ENCODE measurements around the gene RITA1. TPM values are rescaled to one million over a fixed set of nuclear protein-coding genes. Genes with fewer than 3 reads are reported as not detected.

RITA1 gene
- total RNA-seq, 2 donors from 2014 or later: 12.2 to 26.9 TPM

GRCh38 chr12:113224955-113225354 lies 39.4 kb downstream of the RITA1 start:
- Histone ChIP-seq H3K36me3 (peaks cover 4% of the 10 kb centered on the region), H3K9me3 (no peaks in the 10 kb centered on the region), H3K4me1 (ENCODE audit: control insufficient read depth in 1 of 2, low read depth in 2 of 2) (peaks cover 43 to 70% of the 10 kb centered on the region in 2 donors), H3K27me3 (replicated peaks; ENCODE audit: insufficient read depth) (no peaks in the 10 kb centered on the region), H3K27ac (no peak overlapping the region), H3K4me3 (no peak overlapping the region)
- no peak for TF ChIP-seq CTCF (IDR thresholded peaks at IDR 0.05)
- DNase-seq (ENCODE audit: low spot score) (no peak), ATAC-seq (ENCODE audit: insufficient number of reproducible peaks, low FRiP score, low read depth) (no peak)

GRCh38 chr12:113226696-113227568 lies 41.4 kb downstream of the RITA1 start:
- Histone ChIP-seq H3K27me3 (replicated peaks; ENCODE audit: insufficient read depth) (no peaks in the 10 kb centered on the region), H3K4me3 (peak overlapping the region; percentile 8), H3K9me3 (no peaks in the 10 kb centered on the region), H3K27ac (peak overlapping the region; percentile 85 to 89), H3K36me3 (peaks cover 17% of the 10 kb centered on the region), H3K4me1 (ENCODE audit: control insufficient read depth in 1 of 2, low read depth in 2 of 2) (peaks cover 54 to 78% of the 10 kb centered on the region in 2 donors)
- no peak for TF ChIP-seq CTCF (IDR thresholded peaks at IDR 0.05)
- DNase-seq (ENCODE audit: low spot score) (no peak), ATAC-seq (ENCODE audit: insufficient number of reproducible peaks, low FRiP score, low read depth) (no peak)

- Histone ChIP-seq H3K27me3 (replicated peaks; ENCODE audit: insufficient read depth) (no peaks in the 10 kb centered on the region), H3K27ac (peak overlapping the region; percentile 85 to 89), H3K9me3 (no peaks in the 10 kb centered on the region), H3K36me3 (peaks cover 17% of the 10 kb centered on the region), H3K4me3 (peak overlapping the region; percentile 8), H3K4me1 (ENCODE audit: control insufficient read depth in 1 of 2, low read depth in 2 of 2) (peaks cover 63 to 78% of the 10 kb centered on the region in 2 donors)
- DNase-seq (ENCODE audit: low spot score) (no peak), ATAC-seq (ENCODE audit: insufficient number of reproducible peaks, low FRiP score, low read depth) (no peak)
- no peak for TF ChIP-seq CTCF (IDR thresholded peaks at IDR 0.05)
These were observed 42.3 kb downstream of the RITA1 start for GRCh38 chr12:113227686-113228391.

GRCh38 chr12:113228394-113229028 lies 43.0 kb downstream of the RITA1 start:
- Histone ChIP-seq H3K27me3 (replicated peaks; ENCODE audit: insufficient read depth) (no peaks in the 10 kb centered on the region), H3K36me3 (peaks cover 17% of the 10 kb centered on the region), H3K9me3 (no peaks in the 10 kb centered on the region), H3K4me3 (no peak overlapping the region), H3K27ac (peak overlapping the region; percentile 85 to 89), H3K4me1 (ENCODE audit: control insufficient read depth in 1 of 2, low read depth in 2 of 2) (peaks cover 65 to 78% of the 10 kb centered on the region in 2 donors)
- no peak for TF ChIP-seq CTCF (IDR thresholded peaks at IDR 0.05)
- DNase-seq (ENCODE audit: low spot score) (no peak), ATAC-seq (ENCODE audit: insufficient number of reproducible peaks, low FRiP score, low read depth) (no peak)
